HL-60/S4 (cell line): ENCODE results near the gene NKG7.

Source experiments
- in situ Hi-C: fragments of 300-500 bp; cut with MboI; formaldehyde crosslinking; loops from 2 replicates; pipeline ENCODE4 v1.14.3; 2022; ENCODE audit warnings: low sequenced_read_pairs

NKG7 gene

GRCh38 chr19:51364200-51365106, 8.0 kb downstream of the NKG7 start:
- in situ Hi-C loops = no loop called here

- in situ Hi-C loops = no loop called here
Measured at GRCh38 chr19:51361239-51361638, 11.2 kb downstream of the NKG7 start.

DNA sequence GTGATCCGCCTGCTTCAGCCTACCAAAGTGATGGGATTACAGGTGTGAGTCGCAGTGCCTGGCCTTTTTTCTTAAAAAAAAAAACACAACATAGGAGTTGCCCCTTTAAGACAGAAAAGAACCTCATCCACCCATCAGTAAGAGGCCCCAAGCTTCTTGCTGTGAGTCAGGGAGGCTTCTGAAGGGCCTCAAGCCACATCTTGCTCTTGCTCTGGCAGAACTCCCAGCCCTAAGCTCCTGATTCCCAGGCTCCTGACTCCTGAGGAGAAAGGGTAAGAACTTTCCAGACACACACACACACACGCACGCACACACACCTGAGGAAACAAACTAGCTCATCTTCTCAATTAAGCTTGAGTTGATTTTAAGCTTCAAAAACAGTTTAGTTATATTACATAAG, 13.2 kb downstream of the NKG7 start:
- in situ Hi-C loops = no loop called here

GRCh38 chr19:51357952-51358351, 14.5 kb downstream of the NKG7 start:
- in situ Hi-C loops = no loop called here

- in situ Hi-C loops = no loop called here
Measured at GRCh38 chr19:51356159-51356801, 16.2 kb downstream of the NKG7 start.

DNA sequence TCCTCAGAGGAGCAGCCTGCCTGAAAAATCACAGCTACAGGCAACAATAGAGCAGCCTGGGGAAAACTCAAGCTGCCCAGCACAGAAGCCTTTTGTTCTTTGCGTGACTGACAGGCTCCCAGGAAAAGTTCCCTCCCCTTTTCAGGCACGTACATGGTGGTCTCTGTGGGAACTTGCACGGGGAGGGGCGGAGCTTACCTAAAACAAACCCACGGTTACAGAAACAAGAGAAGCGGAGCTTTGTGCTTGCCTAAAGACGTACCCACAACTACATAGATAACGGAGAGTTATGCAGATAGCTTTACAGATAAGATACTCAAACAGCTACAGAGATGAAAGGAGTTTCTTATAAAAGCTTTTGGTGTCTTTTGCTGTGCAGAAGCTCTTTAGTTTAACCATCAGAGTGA, 17.7 kb downstream of the NKG7 start:
- in situ Hi-C loops = no loop called here

- in situ Hi-C loops = no loop called here
Measured at GRCh38 chr19:51354103-51354741, 18.2 kb downstream of the NKG7 start.

DNA sequence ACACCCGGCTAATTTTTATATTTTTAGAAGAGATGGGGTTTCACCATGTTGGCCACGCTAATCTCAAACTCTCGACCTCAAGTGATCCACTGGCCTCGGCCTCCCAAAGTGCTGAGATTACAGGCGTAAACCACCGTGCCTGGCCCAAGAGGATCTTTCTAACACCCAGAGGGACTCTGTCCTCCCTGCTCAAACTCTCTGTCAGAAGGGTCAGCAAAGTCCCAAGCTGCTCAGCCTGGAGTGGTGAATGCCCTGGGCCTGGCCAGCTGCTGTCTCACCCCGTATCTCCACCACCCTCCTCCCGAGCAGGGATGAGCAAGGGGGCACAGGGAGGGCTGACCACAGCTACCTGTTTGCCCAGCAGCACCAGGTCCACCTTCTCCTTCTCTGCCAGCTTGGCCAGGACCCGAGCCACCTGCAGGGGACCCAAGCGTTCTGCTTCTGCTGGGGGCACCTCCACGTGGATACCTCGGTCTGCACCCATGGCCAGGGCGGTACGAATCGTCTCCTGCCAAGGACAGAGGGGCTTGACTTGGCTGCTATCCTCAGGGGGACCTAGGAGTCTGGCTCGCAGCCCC, 19.6 kb downstream of the NKG7 start:
- in situ Hi-C loops = no loop called here

- in situ Hi-C loops = no loop called here
Measured at GRCh38 chr19:51351266-51351990, 21.0 kb downstream of the NKG7 start.

GRCh38 chr19:51347209-51347928, 25.1 kb downstream of the NKG7 start:
- in situ Hi-C loops = no loop called here

DNA sequence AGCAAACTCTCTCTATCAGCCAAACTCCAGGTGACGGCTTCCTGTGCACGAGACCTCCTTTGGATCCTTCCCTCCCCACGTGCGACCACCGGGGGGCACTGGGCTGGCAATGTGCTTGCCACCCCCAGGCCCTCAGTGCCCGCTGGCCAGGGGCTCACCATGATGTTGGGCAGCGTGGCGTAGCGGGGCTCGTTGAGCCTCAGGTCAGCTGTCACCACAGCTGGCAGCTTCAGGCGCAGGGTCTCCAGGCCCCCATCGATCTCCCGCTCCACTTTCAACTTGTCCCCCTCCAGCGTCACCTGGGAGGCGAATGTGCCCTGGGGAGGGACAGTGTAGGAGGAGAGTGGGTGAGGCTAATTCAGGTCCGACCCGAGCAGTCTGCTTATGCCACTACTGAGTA, 25.7 kb downstream of the NKG7 start:
- in situ Hi-C loops = no loop called here

- in situ Hi-C loops = no loop called here
Measured at GRCh38 chr19:51345076-51345620, 27.3 kb downstream of the NKG7 start.

DNA sequence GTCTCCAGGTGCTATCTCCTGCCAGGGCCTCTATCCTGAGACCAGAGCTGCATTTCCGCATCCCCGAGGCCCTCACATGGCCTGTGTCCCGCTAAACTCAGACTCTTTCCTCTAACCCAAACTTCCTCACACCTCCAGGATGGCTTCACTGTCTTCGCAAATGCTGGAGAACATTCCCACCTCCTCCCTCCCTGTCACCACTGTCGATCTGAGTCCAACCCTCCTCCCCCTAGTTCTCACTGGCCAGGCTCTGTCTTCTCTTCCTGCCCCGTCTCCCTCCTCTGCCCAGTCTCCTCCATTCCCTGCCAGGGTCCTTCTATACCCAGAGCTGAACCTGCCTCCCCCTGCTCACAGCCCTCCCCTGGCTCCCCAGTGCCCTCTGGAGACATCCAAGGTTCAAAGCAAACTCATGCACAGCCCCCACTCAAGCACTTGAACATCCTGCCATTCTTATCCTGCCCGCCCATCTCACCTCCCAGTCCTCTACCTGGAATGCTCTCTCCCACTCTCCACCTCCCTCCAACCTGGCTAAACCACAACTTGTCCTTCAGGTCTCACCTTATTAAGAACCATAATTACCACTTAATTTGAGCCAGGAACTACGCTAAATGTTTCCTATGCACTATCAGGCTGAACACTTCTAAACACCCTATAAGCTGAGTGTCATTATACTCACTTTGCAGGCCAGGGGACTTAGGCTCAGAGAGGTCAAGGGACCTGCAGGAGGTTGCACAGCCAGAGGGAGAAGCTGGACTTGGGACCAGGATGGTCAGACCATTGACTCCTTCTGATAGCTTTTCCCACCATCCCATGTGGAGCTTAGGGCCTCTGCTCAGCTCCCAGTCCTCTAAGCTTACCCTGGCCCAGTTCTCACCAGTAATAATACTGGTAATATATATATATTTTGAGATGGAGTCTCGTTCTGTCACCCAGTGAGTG, 29.6 kb downstream of the NKG7 start:
- in situ Hi-C loops = no loop called here

DNA sequence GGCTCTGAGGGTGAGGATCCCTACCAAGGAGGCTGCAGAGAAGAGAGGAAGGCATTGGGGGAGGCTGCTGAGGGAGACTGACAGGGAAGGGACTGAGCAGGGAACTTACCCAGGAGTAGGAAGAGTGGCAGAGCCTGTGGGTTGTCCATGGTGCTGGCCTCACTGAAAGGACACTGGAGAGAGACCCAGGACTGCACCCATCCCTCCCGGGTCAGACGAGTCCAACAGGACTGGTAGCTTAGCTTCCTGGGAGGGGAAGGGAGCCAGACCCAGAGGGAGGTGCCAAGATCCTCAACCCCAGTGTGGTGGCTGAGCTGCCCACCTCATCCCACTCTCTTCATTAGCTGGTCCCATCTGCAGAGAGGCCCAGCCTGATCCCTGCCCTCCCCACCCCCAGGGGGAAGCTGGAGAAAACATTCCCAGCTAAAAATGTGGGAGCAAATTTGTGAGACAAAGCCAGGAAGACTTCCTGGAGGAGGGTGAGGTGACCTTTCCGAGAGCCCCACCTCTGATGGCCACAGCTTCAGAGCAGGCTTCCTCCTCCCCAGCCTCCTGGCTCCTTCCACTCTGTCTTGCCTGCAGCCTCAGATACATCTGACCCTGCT, 30.4 kb downstream of the NKG7 start, which contains the start of gene VSIG10L:
Gene VSIG10L, minus strand, starts transcription at position 164 of the 605 bp plus-strand sequence. Its CDS starts 15 bp downstream, at position 149.
- in situ Hi-C loops = no loop called here

DNA sequence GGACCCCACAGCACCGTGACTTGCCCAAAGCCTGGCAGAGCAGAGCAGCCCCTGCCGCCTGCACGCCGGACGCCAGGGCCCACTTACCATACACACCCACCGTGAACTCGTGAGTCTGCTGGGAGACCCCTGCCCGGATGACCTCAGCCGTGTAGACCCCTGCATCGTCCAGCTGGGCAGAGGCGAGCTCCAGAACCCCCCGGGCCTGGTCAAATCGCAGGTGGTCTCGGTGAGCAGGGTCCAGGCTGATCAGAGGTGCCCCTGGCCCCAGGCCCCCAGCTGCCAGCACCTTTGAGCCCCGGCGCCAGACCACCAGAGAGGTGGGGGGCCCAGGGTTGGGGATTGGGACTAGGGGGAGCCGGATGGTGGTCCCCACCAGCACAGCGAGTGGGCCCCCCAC, 31.4 kb downstream of the NKG7 start:
- in situ Hi-C loops = no loop called here

DNA sequence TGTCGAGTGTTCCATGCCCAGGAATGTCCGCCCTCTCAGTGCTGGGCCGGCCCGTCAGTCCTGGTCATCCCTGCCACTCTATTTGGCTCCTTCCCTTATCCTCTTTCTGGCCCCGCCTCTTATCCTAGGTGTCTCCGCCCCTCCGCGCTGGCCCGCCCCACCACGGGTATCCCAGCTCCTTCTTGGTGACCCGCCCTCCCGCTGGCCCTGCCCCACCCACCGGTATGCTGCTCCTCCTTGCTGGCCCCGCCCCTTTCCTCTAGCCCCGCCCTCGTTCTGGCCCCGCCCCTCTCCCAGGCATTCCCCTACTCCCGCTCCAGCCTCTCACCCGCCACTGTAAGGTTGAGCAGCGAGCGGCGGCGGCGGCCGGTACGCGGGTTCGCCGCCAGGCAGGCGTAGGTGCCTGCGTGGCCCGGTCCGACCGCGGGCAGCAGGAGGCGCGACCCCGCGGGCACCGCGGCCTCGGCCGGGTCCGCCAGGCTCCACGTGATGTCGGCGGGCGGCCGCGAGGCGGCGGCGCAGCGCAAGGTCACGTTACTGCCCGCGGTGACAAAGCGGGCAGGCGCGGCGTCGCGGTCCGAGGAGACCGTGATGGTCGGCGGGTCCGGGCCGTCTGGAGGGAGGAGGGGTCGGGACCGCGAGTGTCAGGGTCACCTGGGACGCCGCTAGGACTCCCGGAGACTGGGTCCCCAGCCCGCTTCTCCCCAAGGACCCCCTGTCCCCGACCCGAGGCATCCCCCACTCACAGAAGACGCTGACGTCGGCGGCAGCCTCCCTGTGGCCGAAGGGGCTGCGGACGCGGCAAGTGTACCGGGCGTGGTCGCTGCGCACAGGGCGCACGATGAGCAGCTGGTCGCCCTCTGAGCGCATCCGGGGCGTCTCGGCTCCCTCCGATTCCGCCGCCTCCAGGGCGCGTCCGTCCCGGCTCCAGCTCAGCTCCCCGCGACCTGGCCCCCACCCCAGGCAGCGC, 32.5 kb downstream of the NKG7 start:
- in situ Hi-C loops = loop anchor here (10.0 kb wide), 1 partner anchor 315 kb away; no protein-coding TSS in a partner anchor

GRCh38 chr19:51339313-51339686, 33.2 kb downstream of the NKG7 start:
- in situ Hi-C loops = loop anchor here (10.0 kb wide), 1 partner anchor 316 kb away; no protein-coding TSS in a partner anchor
